HUES48 (cell line): ENCODE results near the gene CR2.

Experiments used
- H3K27ac ChIP-seq: one replicate; pipeline ENCODE4 v1.7.0; 2013; ENCODE audit warnings: low read depth, low read length, inconsistent platforms
- H3K27me3 ChIP-seq: 2 replicates; pipeline ENCODE4 v1.6.1; 2013; ENCODE audit warnings: mild to moderate bottlenecking, low read length; ENCODE audit not compliant: control insufficient read depth, insufficient read depth
- H3K36me3 ChIP-seq: 2 replicates; pipeline ENCODE4 v1.6.1; 2013; ENCODE audit warnings: low read length; ENCODE audit not compliant: control insufficient read depth, insufficient read depth
- H3K4me1 ChIP-seq: 2 replicates; pipeline ENCODE4 v1.6.1; 2013; ENCODE audit warnings: mild to moderate bottlenecking, low read length; ENCODE audit not compliant: control insufficient read depth, insufficient read depth
- H3K4me3 ChIP-seq: 2 replicates; pipeline ENCODE4 v1.5.1; 2013; ENCODE audit warnings: mild to moderate bottlenecking, low read depth, low read length
- H3K9ac ChIP-seq: 2 replicates; pipeline ENCODE4 v1.6.1; 2013; ENCODE audit warnings: mild to moderate bottlenecking, low read depth, low read length, moderate library complexity
- H3K9me3 ChIP-seq: 2 replicates; pipeline ENCODE4 v1.6.1; 2013; ENCODE audit warnings: low read length; ENCODE audit not compliant: control insufficient read depth, insufficient read depth

CR2 gene

GRCh38 chr1:207454046-207454964 is at the start of gene CR2:
Gene CR2, plus strand, starts transcription at chr1:207454328. Its CDS starts 91 bp downstream, at chr1:207454419.
- Histone ChIP-seq H3K27ac (no peak within 1 kb of the TSS), H3K9me3 (no peaks in the 10 kb centered on the region), H3K36me3 (no peaks in the 10 kb centered on the region), H3K27me3 (peaks cover 53% of the 10 kb centered on the region), H3K4me3 (peak within 1 kb of the TSS; percentile 69), H3K4me1 (peaks cover 7% of the 10 kb centered on the region; the same call in 1 of the 2 replicates), H3K9ac (peak within 1 kb of the TSS; percentile 41; the same call in 1 of the 2 replicates)

DNA sequence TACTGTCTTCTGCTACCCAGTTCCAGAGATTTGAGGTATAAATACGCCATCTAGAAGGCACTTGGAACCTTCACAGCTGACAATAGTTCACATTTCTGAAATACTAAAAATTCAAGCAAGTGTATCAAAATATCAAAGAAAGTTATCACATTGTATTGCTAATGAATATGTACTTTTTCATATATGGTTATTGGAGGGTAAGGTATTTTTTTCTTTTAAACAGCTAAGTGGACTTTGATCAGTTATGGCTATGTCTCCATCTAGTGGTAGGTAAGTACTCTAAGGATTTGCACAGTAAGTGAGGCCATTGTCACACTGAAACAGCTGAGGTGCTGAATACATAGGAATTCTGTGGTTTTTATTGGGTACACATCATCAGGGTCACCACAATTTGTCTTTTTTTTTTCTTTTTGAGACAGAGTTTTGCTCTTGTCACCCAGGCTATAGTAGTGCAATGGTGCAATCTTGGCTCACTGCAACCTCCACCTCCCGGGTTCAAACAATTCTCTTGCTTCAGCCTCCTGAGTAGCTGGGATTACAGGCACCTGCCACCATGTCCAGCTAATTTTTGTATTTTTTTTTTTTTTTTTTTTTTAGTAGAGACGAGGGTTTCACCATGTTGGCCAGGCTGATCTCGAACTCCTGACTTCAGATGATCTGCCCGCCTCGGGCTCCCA is 49.1 kb upstream of the CR2 start:
- no peaks in the 10 kb centered on the region for H3K9me3 ChIP-seq
- H3K27me3 ChIP-seq, result no peaks in the 10 kb centered on the region
- H3K9ac ChIP-seq, result no peak overlapping the region
- H3K4me1 ChIP-seq, result no peaks in the 10 kb centered on the region
- H3K4me3 ChIP-seq, result no peak overlapping the region
- no peak overlapping the region for H3K27ac ChIP-seq
- H3K36me3 ChIP-seq, result no peaks in the 10 kb centered on the region

DNA sequence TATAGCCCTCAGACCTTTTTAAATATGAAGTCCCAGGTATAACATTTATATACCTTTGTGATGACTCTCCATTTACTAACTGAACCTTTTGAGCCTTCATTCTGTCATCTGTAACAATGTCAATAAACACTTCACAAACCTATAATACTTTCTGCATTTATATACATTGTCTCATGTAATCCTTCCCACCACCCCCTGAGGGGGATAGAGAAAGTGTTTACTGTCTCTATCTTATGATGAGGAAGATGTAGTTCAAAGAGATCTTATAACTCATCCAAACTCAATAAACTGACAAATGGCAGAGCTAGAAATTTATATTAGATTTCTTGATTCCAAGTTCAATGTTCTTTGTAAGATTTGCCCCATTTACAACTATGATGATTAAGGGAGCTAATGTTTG is 48.3 kb upstream of the CR2 start:
- H3K9ac ChIP-seq, result no peak overlapping the region
- H3K27me3 ChIP-seq, result no peaks in the 10 kb centered on the region
- no peaks in the 10 kb centered on the region for H3K9me3 ChIP-seq
- H3K4me3 ChIP-seq, result no peak overlapping the region
- no peaks in the 10 kb centered on the region for H3K4me1 ChIP-seq
- H3K27ac ChIP-seq, result no peak overlapping the region
- no peaks in the 10 kb centered on the region for H3K36me3 ChIP-seq

DNA sequence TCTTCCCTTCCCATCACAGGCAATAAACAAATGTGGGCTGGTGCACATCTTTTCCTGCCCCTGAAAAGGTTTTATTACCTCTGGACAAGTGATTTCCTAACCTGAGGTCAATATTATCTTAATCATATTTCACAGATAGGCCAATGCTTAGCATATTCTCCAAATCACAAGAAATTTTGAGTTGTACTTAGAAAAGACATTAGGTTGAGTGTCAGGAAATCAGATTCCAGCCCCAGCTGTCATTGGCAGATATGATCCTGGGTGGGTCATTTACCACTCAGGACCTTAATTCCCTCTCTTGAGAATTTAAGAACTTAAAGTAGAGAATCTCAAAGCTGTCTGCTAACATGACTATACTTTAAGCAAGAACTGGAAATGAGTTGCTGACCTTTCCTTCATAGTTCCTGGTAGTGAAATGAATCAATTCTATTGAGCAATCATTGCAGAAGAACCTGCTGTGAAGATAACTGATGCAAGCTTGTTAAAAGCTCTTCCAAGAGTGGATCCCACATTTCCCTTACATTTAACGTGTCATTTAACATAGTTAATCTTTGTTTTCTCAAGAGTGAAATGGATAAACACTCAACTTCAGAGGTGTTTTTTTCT is 46.4 kb upstream of the CR2 start:
- H3K9ac ChIP-seq, result no peak overlapping the region
- H3K36me3 ChIP-seq, result no peaks in the 10 kb centered on the region
- no peak overlapping the region for H3K4me3 ChIP-seq

GRCh38 chr1:207412845-207413244 is 41.3 kb upstream of the CR2 start:
- Histone ChIP-seq H3K4me1 (no peaks in the 10 kb centered on the region), H3K9me3 (no peaks in the 10 kb centered on the region), H3K4me3 (no peak overlapping the region), H3K36me3 (no peaks in the 10 kb centered on the region), H3K9ac (no peak overlapping the region), H3K27me3 (no peaks in the 10 kb centered on the region), H3K27ac (no peak overlapping the region)

More for the DNA sequence above, 46.4 kb upstream of the CR2 start:
- H3K27me3 ChIP-seq, result no peaks in the 10 kb centered on the region
- H3K27ac ChIP-seq, result no peak overlapping the region
- H3K4me1 ChIP-seq, result no peaks in the 10 kb centered on the region
- H3K9me3 ChIP-seq, result no peaks in the 10 kb centered on the region

- H3K9ac ChIP-seq, result no peak overlapping the region
Observed at GRCh38 chr1:207414606-207415108, 39.5 kb upstream of the CR2 start.

GRCh38 chr1:207417076-207417475 is 37.1 kb upstream of the CR2 start:
- Histone ChIP-seq H3K4me3 (no peak overlapping the region), H3K27ac (no peak overlapping the region), H3K4me1 (no peaks in the 10 kb centered on the region), H3K27me3 (no peaks in the 10 kb centered on the region), H3K36me3 (no peaks in the 10 kb centered on the region), H3K9ac (no peak overlapping the region), H3K9me3 (no peaks in the 10 kb centered on the region)

More at GRCh38 chr1:207414606-207415108, 39.5 kb upstream of the CR2 start:
- H3K27me3 ChIP-seq, result no peaks in the 10 kb centered on the region
- no peaks in the 10 kb centered on the region for H3K9me3 ChIP-seq
- H3K36me3 ChIP-seq, result no peaks in the 10 kb centered on the region
- H3K4me3 ChIP-seq, result no peak overlapping the region
- no peaks in the 10 kb centered on the region for H3K4me1 ChIP-seq
- H3K27ac ChIP-seq, result no peak overlapping the region

- Histone ChIP-seq H3K4me1 (no peaks in the 10 kb centered on the region), H3K4me3 (no peak overlapping the region), H3K27me3 (no peaks in the 10 kb centered on the region), H3K9me3 (no peaks in the 10 kb centered on the region), H3K36me3 (no peaks in the 10 kb centered on the region), H3K9ac (no peak overlapping the region), H3K27ac (no peak overlapping the region)
Observed at GRCh38 chr1:207418351-207418750, 35.8 kb upstream of the CR2 start.

DNA sequence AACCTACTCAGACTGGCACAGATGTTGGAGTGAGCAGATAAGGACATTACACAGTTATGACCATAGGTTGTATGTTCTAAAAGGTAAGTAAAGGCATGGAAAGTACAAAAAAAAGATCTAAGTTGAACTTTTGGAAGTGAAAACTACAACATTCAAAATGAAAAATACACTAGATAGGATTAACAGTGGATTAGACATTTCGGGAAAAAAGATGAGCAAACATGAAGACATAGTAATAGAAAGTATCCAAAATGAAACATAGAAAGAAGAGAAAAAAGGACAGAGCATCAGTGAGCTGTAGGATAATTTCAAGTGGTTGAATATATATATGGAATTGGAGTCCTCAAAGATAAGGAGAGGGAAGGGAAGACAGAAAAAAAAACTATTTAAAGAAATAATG is 34.0 kb upstream of the CR2 start:
- Histone ChIP-seq H3K4me1 (no peaks in the 10 kb centered on the region), H3K9me3 (no peaks in the 10 kb centered on the region), H3K27me3 (no peaks in the 10 kb centered on the region), H3K9ac (no peak overlapping the region), H3K36me3 (no peaks in the 10 kb centered on the region), H3K4me3 (no peak overlapping the region), H3K27ac (no peak overlapping the region)

- H3K27me3 ChIP-seq, result no peaks in the 10 kb centered on the region
- H3K4me1 ChIP-seq, result no peaks in the 10 kb centered on the region
- no peak overlapping the region for H3K27ac ChIP-seq
- no peaks in the 10 kb centered on the region for H3K36me3 ChIP-seq
- H3K4me3 ChIP-seq, result no peak overlapping the region
- no peak overlapping the region for H3K9ac ChIP-seq
- no peaks in the 10 kb centered on the region for H3K9me3 ChIP-seq
Observed at GRCh38 chr1:207421078-207421477, 33.0 kb upstream of the CR2 start.
